IPS-11a (cell line): ENCODE measurements around the gene PRDM16.

ENCODE experiments used
- H3K4me3 ChIP-seq: one replicate; pipeline ENCODE4 v1.5.1; 2013; ENCODE audit warnings: low read depth, low read length, control low read depth

PRDM16 gene

DNA sequence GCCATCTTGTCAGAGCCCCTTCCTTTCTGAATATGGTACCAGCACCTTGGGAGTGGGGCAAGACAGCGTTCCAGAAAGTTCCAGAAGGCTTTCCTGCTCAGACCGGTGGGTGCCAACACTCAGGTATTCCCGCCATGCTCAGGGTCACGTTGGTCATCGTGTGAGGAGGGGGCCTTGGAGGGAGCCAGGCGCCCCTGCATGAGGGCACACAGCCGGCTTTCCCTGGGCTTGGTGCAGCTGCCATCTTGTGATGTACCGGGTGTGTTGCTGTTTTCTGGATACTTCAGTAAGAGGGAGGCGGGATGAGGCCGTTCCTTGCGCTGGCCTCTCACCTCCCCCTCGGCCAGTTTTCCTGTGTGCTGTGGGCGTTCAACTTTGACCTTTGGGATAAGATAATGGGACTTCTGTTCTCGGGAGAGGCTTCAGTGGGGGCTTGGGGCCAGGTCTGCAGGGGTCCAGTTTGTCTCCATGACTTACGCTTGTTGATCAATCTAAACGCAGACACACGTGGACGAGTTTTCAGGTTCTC lies 69.7 kb downstream of the PRDM16 start:
- no peak overlapping the region for H3K4me3 ChIP-seq

DNA sequence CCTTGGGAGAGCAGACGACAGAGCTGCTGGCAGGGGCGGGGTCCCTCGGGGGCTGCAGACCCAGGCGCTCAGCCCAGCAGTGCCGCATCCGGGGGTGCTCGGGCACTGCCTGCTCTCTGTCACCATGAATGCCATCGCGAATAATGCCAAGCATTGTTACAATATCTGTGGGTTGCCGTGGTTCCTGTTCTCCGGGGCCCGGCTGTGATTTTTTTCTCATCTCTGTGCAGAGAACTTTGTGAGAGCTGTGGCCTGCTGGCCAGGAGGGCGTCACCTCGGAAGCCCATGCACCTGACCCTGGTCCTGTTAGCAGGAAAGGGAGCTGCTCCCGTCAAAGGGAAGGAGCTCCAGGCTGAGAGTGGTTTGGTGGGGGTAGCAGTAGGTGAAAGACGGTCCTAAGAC lies 70.4 kb downstream of the PRDM16 start:
- no peak overlapping the region for H3K4me3 ChIP-seq

DNA sequence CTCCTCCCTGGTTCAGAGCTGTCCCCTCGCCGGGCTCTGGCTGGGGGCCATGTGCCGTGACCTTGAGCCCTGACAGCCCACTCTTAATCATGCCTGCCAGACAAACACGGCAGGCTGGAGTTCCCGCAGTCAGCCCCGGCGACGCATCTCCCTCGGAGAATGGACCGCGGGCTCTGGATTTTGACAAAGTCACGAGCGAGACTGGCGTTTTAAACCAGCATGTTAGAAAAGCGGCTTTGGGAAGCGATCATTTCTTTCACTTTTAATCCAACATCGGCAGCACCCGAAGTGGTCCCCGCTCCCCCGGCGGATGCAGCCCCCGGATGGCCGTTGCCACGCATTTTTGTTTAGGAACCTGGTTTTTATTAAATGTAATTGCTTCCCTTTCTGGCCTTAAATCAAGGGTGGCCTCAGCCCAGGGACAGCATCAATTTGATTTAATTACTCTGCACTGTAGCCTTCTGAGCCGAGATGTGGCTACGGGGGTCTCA lies 70.9 kb downstream of the PRDM16 start:
- H3K4me3 ChIP-seq, result no peak overlapping the region

- no peak overlapping the region for H3K4me3 ChIP-seq
These were observed 71.4 kb downstream of the PRDM16 start for GRCh38 chr1:3140437-3140836.

GRCh38 chr1:3141129-3141528 lies 72.1 kb downstream of the PRDM16 start:
- no peak overlapping the region for H3K4me3 ChIP-seq

DNA sequence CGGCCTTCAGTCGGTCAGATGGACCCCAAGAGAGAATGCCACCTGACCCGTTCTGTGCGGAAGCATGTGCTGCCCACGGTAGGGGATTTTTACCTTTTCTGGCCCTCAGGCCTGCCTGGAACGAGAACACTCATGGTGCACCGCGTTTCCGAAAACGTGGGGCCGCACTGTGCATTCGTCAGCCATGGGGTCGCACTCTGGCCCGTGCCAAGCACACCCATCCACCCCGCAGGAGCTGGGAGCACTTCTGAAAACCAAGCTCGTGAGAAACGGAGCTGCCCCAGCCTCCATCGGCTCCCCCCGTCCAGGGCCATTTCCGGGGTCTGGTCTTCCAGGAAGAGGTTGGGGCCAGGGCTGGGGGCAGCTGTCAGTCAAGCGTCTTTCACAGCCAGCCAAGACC lies 72.8 kb downstream of the PRDM16 start:
- no peak overlapping the region for H3K4me3 ChIP-seq

DNA sequence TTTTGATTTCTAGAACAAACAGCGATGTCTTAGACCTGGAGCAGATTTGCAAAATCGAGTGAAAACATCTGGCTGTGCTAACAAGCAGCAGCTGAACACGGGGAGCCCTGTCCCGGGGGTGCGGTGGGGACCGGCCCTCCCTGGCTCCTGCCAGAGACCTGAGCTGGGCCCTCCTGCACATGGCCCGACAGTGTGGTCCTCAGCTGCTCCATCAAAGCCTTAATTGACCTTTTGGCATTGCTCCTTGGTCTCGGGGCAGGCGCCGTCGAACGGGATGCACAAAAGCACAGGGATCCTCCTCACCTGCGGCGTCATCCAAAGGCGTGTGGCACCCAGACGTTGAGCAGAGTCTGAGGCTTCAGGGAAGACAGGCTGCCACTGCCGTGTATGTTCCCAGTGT lies 73.2 kb downstream of the PRDM16 start:
- no peak overlapping the region for H3K4me3 ChIP-seq

DNA sequence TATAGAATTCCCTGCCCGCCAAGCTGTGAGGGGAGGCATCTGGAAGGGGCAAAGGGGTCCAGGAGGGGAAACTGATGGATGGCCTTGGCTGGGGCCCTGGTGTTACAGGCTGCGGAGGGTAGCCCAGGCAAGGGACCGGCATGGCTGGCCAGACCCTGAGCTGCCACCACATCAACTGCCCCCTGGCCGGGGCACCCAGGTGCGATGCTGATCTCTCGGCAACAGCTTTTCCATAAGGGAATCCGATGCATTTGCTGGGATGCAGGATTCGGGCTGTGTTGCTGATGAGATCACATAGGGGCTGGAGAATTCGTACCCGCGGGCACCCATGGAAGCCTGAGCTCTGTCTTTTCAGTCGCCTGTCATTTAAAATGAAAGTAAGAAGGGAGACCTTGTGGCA lies 73.7 kb downstream of the PRDM16 start:
- H3K4me3 ChIP-seq, result no peak overlapping the region

- no peak overlapping the region for H3K4me3 ChIP-seq
These were observed 76.7 kb downstream of the PRDM16 start for GRCh38 chr1:3145532-3146325.

GRCh38 chr1:3146458-3146857 lies 77.5 kb downstream of the PRDM16 start:
- no peak overlapping the region for H3K4me3 ChIP-seq

DNA sequence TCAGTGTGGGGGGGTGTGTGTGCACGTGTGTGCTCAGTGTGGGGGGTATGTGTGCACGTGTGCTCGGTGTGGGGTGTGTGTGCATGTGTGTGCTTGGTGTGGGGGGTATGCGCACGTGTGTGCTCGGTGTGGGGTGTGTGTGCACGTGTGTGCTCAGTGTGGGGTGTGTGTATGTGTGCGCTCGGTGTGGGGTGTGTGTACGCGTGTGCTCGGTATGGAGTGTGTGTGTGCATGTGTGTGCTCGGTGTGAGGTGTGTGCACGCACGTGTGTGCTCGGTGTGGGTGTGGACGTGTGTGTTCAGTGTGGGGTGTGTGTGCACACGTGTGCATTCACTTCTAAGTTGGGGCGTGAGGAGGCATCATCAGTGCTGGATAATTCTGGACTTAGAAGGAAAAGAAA lies 77.9 kb downstream of the PRDM16 start:
- no peak overlapping the region for H3K4me3 ChIP-seq

- H3K4me3 ChIP-seq, result no peak overlapping the region
These were observed 79.2 kb downstream of the PRDM16 start for GRCh38 chr1:3148171-3148570.

GRCh38 chr1:3149277-3149676 lies 80.3 kb downstream of the PRDM16 start:
- H3K4me3 ChIP-seq, result no peak overlapping the region

GRCh38 chr1:3151456-3151855 lies 82.5 kb downstream of the PRDM16 start:
- H3K4me3 ChIP-seq, result no peak overlapping the region

DNA sequence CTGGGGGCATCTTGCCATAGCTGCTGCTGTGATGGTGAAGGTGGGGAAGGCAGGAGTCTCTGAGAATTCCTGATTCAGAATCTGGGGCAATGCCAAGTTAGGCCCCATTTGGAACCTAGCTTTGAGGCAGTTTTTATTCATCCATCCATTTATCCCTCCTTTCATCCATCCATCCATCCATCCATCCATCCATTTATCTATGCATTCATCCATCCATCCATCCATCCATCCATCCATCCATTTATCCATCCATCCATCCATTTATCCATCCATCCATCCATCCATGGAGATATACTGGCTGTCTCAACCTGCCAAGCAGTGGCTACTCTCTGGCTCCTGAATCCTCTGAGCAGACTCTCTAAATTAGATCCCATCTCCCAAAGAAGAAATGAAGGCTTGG lies 83.1 kb downstream of the PRDM16 start:
- H3K4me3 ChIP-seq, result no peak overlapping the region

- no peak overlapping the region for H3K4me3 ChIP-seq
These were observed 84.2 kb downstream of the PRDM16 start for GRCh38 chr1:3153197-3153596.

DNA sequence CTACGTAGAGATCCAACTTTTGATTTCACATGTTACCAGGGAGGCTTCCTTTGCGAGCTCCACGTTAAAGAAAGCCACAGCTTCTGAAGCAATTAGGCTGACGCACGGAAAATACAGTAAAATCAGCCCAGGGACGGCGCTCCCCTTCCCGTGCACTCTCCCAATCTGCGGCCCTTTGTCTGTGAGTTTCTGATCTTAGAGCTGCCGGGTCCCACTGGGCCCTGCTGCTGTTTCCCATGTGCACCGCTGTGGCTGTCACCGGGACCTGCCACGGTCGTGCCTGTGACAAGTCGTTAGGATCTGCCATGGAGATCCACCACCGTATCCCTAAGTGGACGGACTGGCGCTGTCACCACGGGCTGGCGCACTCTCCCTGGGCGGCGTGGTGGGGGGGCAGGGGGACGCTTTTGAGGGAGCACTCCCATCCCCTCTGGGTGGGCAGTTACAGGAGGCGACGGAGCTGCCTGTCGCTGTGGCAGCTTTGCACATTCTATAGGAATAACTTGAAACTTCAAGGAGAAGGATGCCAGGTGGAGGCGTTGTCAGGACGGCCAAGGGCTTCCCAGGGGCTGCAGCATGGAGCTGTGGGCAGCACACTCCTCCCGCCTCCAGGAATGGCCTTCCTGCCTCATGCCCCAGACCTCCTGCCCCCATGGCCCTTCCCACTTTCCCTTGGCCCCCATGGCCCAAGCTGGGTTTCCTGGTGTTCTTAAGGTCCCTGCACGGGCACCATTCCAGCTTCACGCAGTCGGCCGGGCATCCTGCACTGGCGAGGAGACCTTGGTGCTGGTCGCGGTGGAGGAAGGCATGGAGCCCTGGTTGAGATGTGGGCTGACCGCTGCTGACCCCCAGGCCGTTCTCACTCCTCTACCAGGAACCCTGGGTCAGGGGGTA lies 85.1 kb downstream of the PRDM16 start:
- no peak overlapping the region for H3K4me3 ChIP-seq

DNA sequence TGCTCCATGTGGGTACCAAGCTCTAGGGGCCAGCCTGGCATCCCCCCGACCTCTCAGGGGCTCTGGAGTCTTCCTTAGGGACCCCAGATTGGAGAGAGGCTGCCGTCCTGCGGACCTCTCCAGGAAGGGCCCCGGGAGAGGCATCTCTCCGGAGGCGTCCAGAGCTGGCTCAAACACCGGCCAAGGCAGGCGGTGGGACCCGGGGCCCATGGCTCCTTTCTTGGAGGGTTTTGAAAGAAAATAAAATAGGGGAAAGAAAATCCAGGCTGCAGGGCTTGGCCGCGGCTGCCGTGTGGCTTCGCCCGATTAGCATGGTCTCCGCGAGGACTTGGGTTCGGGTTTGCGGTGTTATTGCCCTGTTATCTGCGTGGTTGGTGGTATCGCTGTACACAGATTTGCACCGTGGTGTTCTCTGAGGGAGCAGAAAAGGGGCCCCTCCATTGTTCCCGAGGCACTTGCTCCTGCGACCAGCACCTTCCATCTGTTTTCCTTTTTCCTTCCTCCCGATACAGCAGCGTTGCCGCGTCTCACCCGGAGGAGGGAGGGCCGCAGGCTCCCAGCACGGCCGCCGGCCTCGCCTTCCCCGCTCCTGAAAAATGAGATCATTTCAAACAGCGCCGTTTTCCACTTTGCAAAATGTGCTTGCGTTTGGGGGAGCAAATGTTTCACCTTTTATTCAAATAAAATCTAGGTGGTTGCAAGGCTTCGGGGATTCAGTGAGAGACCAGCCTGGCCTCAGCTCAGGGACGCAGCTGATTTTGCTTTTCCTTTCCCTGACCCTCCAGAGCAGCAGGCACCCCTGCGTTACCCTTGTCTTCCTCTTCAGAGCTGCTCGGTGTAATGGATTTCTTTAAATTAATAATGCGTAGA lies 86.3 kb downstream of the PRDM16 start:
- H3K4me3 ChIP-seq, result no peak overlapping the region

- no peak overlapping the region for H3K4me3 ChIP-seq
These were observed 86.9 kb downstream of the PRDM16 start for GRCh38 chr1:3155926-3156220.

- H3K4me3 ChIP-seq, result no peak overlapping the region
These were observed 87.9 kb downstream of the PRDM16 start for GRCh38 chr1:3156936-3157335.

- no peak overlapping the region for H3K4me3 ChIP-seq
These were observed 89.3 kb downstream of the PRDM16 start for GRCh38 chr1:3158347-3158746.
